Caco-2 (cell line): ENCODE results near the gene ANK2. TPM values are rescaled to one million over a fixed set of nuclear protein-coding genes. Genes with fewer than 3 reads are reported as not detected.

Experiments used
- BruUV-seq: library from RNA; stranded (reverse); fragments of 400-500 nt; replicated peaks from 2 replicates; lab custom pipeline; 2021; lab: Mats Ljungman, UMichigan
- CTCF ChIA-PET: fragments of 300-600 bp; sonication (Branson Sonifier 250); formaldehyde crosslinking; loops from one replicate; lab custom pipeline; 2022; ENCODE audit warnings: antibody characterized with exemption; lab: Charles Lee
- POLR2A ChIA-PET: fragments of 300-600 bp; sonication (Branson Sonifier 250); formaldehyde crosslinking; loops from one replicate; lab custom pipeline; 2022; ENCODE audit warnings: antibody characterized with exemption; lab: Charles Lee
- DNase-seq, 2 experiments: peaks; one replicate each; pipeline versions ENCODE4 v3.0.0 to v3.0.0-alpha.2; 2020 to 2022
- H3K27me3 ChIP-seq: replicated peaks from 2 replicates; pipeline ENCODE4 v1.6.0; 2011; ENCODE audit warnings: low read length; ENCODE audit not compliant: control insufficient read depth, insufficient read depth
- H3K36me3 ChIP-seq: 2 replicates; pipeline ENCODE4 v1.5.1; 2011; ENCODE audit warnings: low read length; ENCODE audit not compliant: control insufficient read depth, insufficient read depth
- H3K4me1 ChIP-seq: fragments of 250-450 bp; sonication (Bioruptor Pico); 2 replicates; pipeline ENCODE4 v1.5.1; 2020; ENCODE audit warnings: mild to moderate bottlenecking
- H3K4me3 ChIP-seq: 2 replicates; pipeline ENCODE4 v1.5.1; 2011; ENCODE audit warnings: low read depth, mild to moderate bottlenecking, control low read depth, low read length
- H3K9me3 ChIP-seq: fragments of 250-450 bp; sonication (Bioruptor Pico); 2 replicates; pipeline ENCODE4 v1.5.1; 2020; ENCODE audit warnings: mild to moderate bottlenecking, moderate library complexity
- H3K27ac Mint-ChIP-seq: one replicate; pipeline ENCODE4 v1.8.0; 2022; ENCODE audit warnings: mixed read lengths; ENCODE audit not compliant: unreplicated experiment
- H3K27me3 Mint-ChIP-seq: one replicate; pipeline ENCODE4 v1.8.0; 2022; ENCODE audit warnings: mixed read lengths; ENCODE audit not compliant: insufficient read depth, unreplicated experiment
- H3K36me3 Mint-ChIP-seq: one replicate; pipeline ENCODE4 v1.8.0; 2022; ENCODE audit warnings: mild to moderate bottlenecking, mixed read lengths; ENCODE audit not compliant: insufficient read depth, unreplicated experiment
- H3K4me1 Mint-ChIP-seq: one replicate; pipeline ENCODE4 v1.8.0; 2022; ENCODE audit warnings: low read depth, mixed read lengths; ENCODE audit not compliant: unreplicated experiment
- H3K4me3 Mint-ChIP-seq: one replicate; pipeline ENCODE4 v1.8.0; 2022; ENCODE audit warnings: mild to moderate bottlenecking, moderate library complexity, mixed read lengths; ENCODE audit not compliant: unreplicated experiment
- H3K9me3 Mint-ChIP-seq: one replicate; pipeline ENCODE4 v1.8.0; 2022; ENCODE audit warnings: mixed read lengths; ENCODE audit not compliant: unreplicated experiment
- intact Hi-C: fragments of 100-400 bp; cut with micrococcal nuclease; formaldehyde crosslinking; loops from one replicate; pipeline ENCODE4 v1.10.0; 2022; ENCODE audit not compliant: unreplicated experiment
- total RNA-seq: library from RNA; stranded (reverse); gene quantifications from 2 replicates; pipeline ENCODE4 v1.2.3, GENCODE V29; 2022
- TF ChIP-seq, protein P1 (sequence below), 2 experiments: fragments of 200-600 bp in 1 of 2; IDR thresholded peaks; 1 replicate in 1 of 2; 2 replicates in 1 of 2; pipeline versions ENCODE4 v1.5.1 to v1.8.0; 2011 to 2022; ENCODE audit warnings: antibody characterized with exemption in 1 of 2, control low read depth in 1 of 2, inconsistent platforms in 1 of 2, low read depth in 1 of 2, low read length in 1 of 2, mild to moderate bottlenecking in 1 of 2, moderate library complexity in 1 of 2; ENCODE audit not compliant: insufficient read depth in 1 of 2, severe bottlenecking in 1 of 2, unreplicated experiment in 1 of 2

The ANK2 gene
- total RNA-seq, 1 experiment from 2014 or later = 26.3 TPM

- H3K4me3 Mint-ChIP-seq = no peak overlapping the region
- ChIA-PET CTCF (no interaction called here), POLR2A (no interaction called here)
- intact Hi-C loops = no loop called here
- Histone ChIP-seq H3K9me3 (no peaks in the 10 kb centered on the region), H3K4me3 (no peak overlapping the region), H3K27me3 (no peaks in the 10 kb centered on the region), H3K36me3 (no peaks in the 10 kb centered on the region), H3K4me1 (peaks cover 49% of the 10 kb centered on the region)
- H3K9me3 Mint-ChIP-seq = no peaks in the 10 kb centered on the region
- H3K27me3 Mint-ChIP-seq = no peaks in the 10 kb centered on the region
- DNase-seq = no peak
- BruUV-seq = no TSS peak
- H3K4me1 Mint-ChIP-seq = peaks cover 36% of the 10 kb centered on the region
- no peak overlapping the region for H3K27ac Mint-ChIP-seq
- no peaks in the 10 kb centered on the region for H3K36me3 Mint-ChIP-seq
- TF ChIP-seq, protein P1, sequence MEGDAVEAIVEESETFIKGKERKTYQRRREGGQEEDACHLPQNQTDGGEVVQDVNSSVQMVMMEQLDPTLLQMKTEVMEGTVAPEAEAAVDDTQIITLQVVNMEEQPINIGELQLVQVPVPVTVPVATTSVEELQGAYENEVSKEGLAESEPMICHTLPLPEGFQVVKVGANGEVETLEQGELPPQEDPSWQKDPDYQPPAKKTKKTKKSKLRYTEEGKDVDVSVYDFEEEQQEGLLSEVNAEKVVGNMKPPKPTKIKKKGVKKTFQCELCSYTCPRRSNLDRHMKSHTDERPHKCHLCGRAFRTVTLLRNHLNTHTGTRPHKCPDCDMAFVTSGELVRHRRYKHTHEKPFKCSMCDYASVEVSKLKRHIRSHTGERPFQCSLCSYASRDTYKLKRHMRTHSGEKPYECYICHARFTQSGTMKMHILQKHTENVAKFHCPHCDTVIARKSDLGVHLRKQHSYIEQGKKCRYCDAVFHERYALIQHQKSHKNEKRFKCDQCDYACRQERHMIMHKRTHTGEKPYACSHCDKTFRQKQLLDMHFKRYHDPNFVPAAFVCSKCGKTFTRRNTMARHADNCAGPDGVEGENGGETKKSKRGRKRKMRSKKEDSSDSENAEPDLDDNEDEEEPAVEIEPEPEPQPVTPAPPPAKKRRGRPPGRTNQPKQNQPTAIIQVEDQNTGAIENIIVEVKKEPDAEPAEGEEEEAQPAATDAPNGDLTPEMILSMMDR (IDR thresholded peaks at IDR 0.05; ENCODE audit: insufficient read depth in 1 of 2, low read depth in 1 of 2, low read length in 1 of 2, severe bottlenecking in 1 of 2, unreplicated experiment in 1 of 2) = no peak
Measured at GRCh38 chr4:113173126-113173792, 123.8 kb downstream of the ANK2 start.

GRCh38 chr4:113173793-113174264 lies 124.4 kb downstream of the ANK2 start:
- Mint-ChIP-seq H3K27ac (no peak overlapping the region), H3K4me3 (no peak overlapping the region), H3K27me3 (no peaks in the 10 kb centered on the region), H3K4me1 (peaks cover 30% of the 10 kb centered on the region), H3K36me3 (no peaks in the 10 kb centered on the region), H3K9me3 (no peaks in the 10 kb centered on the region)
- Histone ChIP-seq H3K4me1 (peaks cover 48% of the 10 kb centered on the region), H3K9me3 (no peaks in the 10 kb centered on the region), H3K27me3 (no peaks in the 10 kb centered on the region), H3K36me3 (no peaks in the 10 kb centered on the region), H3K4me3 (no peak overlapping the region)
- no TSS peak for BruUV-seq
- DNase-seq = no peak
- intact Hi-C loops = no loop called here
- ChIA-PET POLR2A (no interaction called here), CTCF (no interaction called here)
- TF ChIP-seq, protein P1 (IDR thresholded peaks at IDR 0.05; ENCODE audit: insufficient read depth in 1 of 2, low read depth in 1 of 2, low read length in 1 of 2, severe bottlenecking in 1 of 2, unreplicated experiment in 1 of 2) = no peak

- no TSS peak for BruUV-seq
- Mint-ChIP-seq H3K9me3 (no peaks in the 10 kb centered on the region), H3K4me1 (peaks cover 7% of the 10 kb centered on the region), H3K27ac (no peak overlapping the region), H3K4me3 (no peak overlapping the region), H3K27me3 (no peaks in the 10 kb centered on the region), H3K36me3 (no peaks in the 10 kb centered on the region)
- H3K4me3 ChIP-seq = no peak overlapping the region
- DNase-seq = no peak
- H3K9me3 ChIP-seq = no peaks in the 10 kb centered on the region
- TF ChIP-seq, protein P1 (IDR thresholded peaks at IDR 0.05; ENCODE audit: insufficient read depth in 1 of 2, low read depth in 1 of 2, low read length in 1 of 2, severe bottlenecking in 1 of 2, unreplicated experiment in 1 of 2) = no peak
- CTCF ChIA-PET = no interaction called here
- intact Hi-C loops = no loop called here
- H3K36me3 ChIP-seq = no peaks in the 10 kb centered on the region; the same call in 1 of the 2 replicates
- POLR2A ChIA-PET = no interaction called here
- H3K4me1 ChIP-seq = peaks cover 41% of the 10 kb centered on the region
- no peaks in the 10 kb centered on the region for H3K27me3 ChIP-seq
Measured at GRCh38 chr4:113179091-113179490, 129.6 kb downstream of the ANK2 start.
